ENCODE data around the gene ANKRD33B. TPM values are rescaled to one million over a fixed set of nuclear protein-coding genes. Genes with fewer than 3 reads are reported as not detected.

The ANKRD33B gene
- total and polyA plus RNA-seq, 9 donors: 1.1 to 1.9 (median 1.5) TPM

DNA sequence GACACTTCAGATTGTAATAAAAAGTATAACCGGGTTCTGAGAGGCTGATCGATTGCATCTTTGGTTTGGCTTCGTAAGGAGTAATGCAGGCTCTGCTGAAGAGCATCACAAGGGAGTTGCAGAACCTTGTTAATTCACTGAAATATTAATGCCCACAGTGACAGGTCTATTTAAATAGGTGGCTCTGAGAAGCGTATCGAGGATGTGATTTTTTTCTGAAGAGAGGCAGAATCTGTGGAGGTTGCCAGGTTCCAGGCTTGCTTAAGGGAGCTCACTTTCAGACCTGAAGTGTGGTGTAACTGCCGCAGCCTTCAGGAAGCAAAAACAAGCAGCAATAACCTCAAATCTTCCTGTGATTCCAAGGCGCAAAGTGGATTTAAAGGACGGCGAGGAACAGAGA is 80.3 kb downstream of the ANKRD33B start:
- DNase-seq: no peak
- Histone ChIP-seq H3K27ac (ENCODE audit: low read length) (no peak overlapping the region), H3K4me3 (ENCODE audit: low read length) (no peak overlapping the region), H3K36me3 (ENCODE audit: control insufficient read depth, insufficient read depth, low read length) (no peaks in the 10 kb centered on the region), H3K4me1 (ENCODE audit: control insufficient read depth, insufficient read depth, low read length) (no peaks in the 10 kb centered on the region), H3K27me3 (ENCODE audit: control insufficient read depth, insufficient read depth, low read length) (peaks cover 42% of the 10 kb centered on the region), H3K9me3 (replicated peaks; ENCODE audit: control insufficient read depth, low read depth, low read length) (no peaks in the 10 kb centered on the region)
- 55% methylated on average over 4 of the region's 9 CpGs for WGBS (ENCODE audit: insufficient coverage)

DNA sequence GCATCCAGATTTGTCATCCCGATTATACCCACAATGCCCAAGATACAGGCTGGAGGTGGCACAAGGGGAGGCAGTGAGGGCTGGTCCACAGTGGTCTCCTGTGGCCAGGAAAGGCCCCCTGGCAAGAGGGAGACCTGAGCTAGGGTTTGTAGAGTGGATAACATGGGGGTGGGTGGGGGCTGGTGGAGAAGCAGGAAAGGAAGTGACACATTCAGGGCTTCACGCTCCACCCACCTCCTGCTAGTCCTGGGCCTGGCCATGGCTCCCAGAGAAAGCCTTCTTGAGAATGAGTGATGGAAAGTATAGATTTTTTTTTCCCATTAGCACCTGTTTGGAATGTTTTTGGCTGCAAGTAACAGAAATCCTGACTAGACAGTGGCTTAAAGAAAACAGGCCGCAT is 81.3 kb downstream of the ANKRD33B start:
- 92% methylated on average over 2 of the region's 3 CpGs for WGBS (ENCODE audit: insufficient coverage)
- no peak overlapping the region for H3K27ac ChIP-seq (ENCODE audit: low read length)
- DNase-seq: no peak
- H3K36me3 ChIP-seq (ENCODE audit: control insufficient read depth, insufficient read depth, low read length): no peaks in the 10 kb centered on the region
- peaks cover 48% of the 10 kb centered on the region for H3K27me3 ChIP-seq (ENCODE audit: control insufficient read depth, insufficient read depth, low read length)
- no peak overlapping the region for H3K4me3 ChIP-seq (ENCODE audit: low read length)
- H3K9me3 ChIP-seq (replicated peaks; ENCODE audit: control insufficient read depth, low read depth, low read length): no peaks in the 10 kb centered on the region
- H3K4me1 ChIP-seq (ENCODE audit: control insufficient read depth, insufficient read depth, low read length): no peaks in the 10 kb centered on the region

DNA sequence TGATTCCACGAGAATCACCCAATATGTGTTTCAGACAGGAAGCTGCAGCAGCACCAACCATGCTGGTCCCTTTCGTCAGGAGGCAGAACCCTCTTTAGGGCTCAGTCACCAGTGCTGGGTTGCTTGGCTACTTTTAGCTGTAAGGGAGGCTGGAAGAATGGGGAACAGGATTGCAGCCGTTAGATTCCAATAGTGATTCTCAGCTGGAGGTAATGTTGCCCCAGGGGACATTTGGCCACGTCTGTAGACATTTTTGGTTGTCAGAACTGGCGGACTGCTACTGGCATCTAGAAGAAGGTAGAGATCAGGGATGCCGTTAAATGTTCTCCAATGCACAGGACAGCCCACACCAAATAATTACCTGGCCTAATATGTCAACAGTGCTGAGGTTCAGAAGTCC is 81.8 kb downstream of the ANKRD33B start:
- H3K4me1 ChIP-seq (ENCODE audit: control insufficient read depth, insufficient read depth, low read length): no peaks in the 10 kb centered on the region
- no peaks in the 10 kb centered on the region for H3K9me3 ChIP-seq (replicated peaks; ENCODE audit: control insufficient read depth, low read depth, low read length)
- 64% methylated on average over 5 of the region's 6 CpGs for WGBS (ENCODE audit: insufficient coverage)
- no peak for DNase-seq
- H3K36me3 ChIP-seq (ENCODE audit: control insufficient read depth, insufficient read depth, low read length): no peaks in the 10 kb centered on the region
- no peak overlapping the region for H3K27ac ChIP-seq (ENCODE audit: low read length)
- H3K4me3 ChIP-seq (ENCODE audit: low read length): no peak overlapping the region
- peaks cover 47% of the 10 kb centered on the region for H3K27me3 ChIP-seq (ENCODE audit: control insufficient read depth, insufficient read depth, low read length)

DNA sequence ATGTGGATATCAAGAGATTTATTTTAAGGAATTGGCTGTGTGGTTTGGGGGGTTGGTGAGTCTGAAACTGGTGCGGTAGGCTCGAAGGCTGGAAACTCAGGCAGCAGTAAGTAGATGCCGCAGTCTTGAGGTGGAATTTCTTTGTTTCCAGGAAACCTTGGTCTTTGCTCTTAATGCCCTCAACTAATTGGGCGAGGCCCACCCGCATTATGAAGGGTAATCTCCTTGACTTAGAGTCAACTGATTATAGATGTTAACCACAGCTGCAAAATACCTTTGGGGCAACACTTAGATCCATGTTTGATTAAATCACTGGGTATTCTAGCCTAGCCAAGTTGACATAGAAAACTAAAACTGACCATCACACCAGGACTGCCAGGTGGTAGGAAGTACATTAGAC is 83.8 kb downstream of the ANKRD33B start:
- Histone ChIP-seq H3K36me3 (ENCODE audit: control insufficient read depth, insufficient read depth, low read length) (no peaks in the 10 kb centered on the region), H3K9me3 (replicated peaks; ENCODE audit: control insufficient read depth, low read depth, low read length) (no peaks in the 10 kb centered on the region), H3K4me3 (ENCODE audit: low read length) (no peak overlapping the region), H3K27ac (ENCODE audit: low read length) (no peak overlapping the region), H3K27me3 (ENCODE audit: control insufficient read depth, insufficient read depth, low read length) (peaks cover 49% of the 10 kb centered on the region), H3K4me1 (ENCODE audit: control insufficient read depth, insufficient read depth, low read length) (peaks cover 4% of the 10 kb centered on the region)
- WGBS (ENCODE audit: insufficient coverage): 90% methylated on average over 2 of the region's 5 CpGs
- DNase-seq: no peak

DNA sequence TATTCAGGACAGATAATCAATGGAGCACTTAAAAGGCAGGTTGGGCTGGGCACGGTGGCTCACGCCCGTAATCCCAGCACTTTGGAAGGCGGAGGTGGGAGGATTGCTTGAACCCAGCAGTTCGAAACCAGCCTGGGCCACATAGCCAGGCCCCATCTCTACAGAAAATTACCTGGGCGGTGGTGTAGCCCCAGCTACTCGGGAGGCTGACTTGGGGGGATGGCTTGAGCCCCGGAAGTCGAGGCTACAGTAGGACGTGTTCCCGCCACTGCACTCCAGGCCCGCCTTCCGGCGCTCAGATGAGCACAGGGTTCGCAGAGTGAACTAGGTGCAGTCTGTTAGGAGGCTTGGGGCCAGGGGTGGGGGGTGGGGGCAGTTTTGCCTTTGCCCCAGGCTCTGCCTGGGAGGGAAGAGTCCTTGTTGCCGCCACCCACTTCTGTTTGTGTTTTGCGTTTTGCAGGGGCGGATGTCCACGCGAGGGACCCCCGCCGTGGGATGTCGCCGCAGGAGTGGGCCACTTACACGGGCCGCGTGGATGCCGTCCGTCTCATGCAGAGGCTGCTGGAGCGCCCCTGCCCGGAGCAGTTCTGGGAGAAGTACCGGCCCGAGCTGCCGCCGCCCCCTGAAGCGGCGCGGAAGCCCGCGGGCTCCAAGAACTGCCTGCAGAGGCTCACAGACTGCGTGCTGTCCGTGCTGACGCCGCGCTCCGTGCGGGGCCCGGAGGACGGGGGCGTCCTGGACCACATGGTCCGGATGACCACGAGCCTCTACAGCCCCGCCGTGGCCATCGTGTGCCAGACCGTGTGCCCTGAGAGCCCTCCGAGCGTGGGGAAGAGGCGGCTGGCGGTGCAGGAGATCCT is 85.2 kb downstream of the ANKRD33B start:
- Histone ChIP-seq H3K27me3 (ENCODE audit: control insufficient read depth, insufficient read depth, low read length) (peaks cover 49% of the 10 kb centered on the region), H3K4me1 (ENCODE audit: control insufficient read depth, insufficient read depth, low read length) (peaks cover 18% of the 10 kb centered on the region), H3K9me3 (replicated peaks; ENCODE audit: control insufficient read depth, low read depth, low read length) (no peaks in the 10 kb centered on the region), H3K27ac (ENCODE audit: low read length) (no peak overlapping the region), H3K4me3 (ENCODE audit: low read length) (no peak overlapping the region), H3K36me3 (ENCODE audit: control insufficient read depth, insufficient read depth, low read length) (no peaks in the 10 kb centered on the region)
- DNase-seq: no peak
- WGBS (ENCODE audit: insufficient coverage): 27% methylated on average over 55 of the region's 60 CpGs

DNA sequence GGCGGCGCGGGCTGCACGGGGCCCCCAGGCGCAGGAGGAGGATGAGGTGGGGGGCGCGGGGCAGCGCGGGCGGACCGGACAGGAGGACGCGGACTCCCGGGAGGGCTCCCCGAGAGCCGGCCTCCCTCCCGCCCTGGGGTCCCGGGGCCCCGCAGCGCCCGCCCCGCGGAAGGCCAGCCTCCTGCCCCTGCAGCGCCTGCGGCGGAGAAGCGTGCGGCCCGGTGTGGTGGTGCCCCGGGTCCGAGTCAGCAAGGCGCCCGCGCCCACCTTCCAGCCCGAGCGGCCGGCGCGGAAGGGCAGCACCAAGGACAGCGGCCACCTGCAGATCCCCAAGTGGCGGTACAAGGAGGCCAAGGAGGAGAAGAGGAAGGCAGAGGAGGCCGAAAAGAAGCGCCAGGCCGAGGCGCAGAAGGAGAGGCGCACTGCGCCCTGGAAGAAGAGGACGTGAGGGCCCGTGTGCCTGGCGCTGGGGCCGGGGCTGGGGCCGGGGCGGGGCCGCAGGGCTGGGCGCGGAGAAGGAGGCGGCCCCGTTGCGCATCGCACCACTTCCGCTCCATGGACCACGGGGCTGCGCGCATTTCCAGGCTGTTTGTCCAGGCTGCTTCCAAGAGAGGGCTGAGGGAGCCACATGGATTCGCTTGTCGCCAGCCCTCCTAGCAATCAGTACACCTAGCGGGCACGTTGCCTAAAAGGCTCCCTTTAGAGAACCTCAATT is 86.0 kb downstream of the ANKRD33B start:
- H3K36me3 ChIP-seq (ENCODE audit: control insufficient read depth, insufficient read depth, low read length): no peaks in the 10 kb centered on the region
- WGBS (ENCODE audit: insufficient coverage): 19% methylated on average over 68 of the region's 68 CpGs
- H3K27me3 ChIP-seq (ENCODE audit: control insufficient read depth, insufficient read depth, low read length): peaks cover 46% of the 10 kb centered on the region
- H3K27ac ChIP-seq (ENCODE audit: low read length): no peak overlapping the region
- peak; percentile 48 for DNase-seq
- H3K4me1 ChIP-seq (ENCODE audit: control insufficient read depth, insufficient read depth, low read length): peaks cover 22% of the 10 kb centered on the region
- H3K9me3 ChIP-seq (replicated peaks; ENCODE audit: control insufficient read depth, low read depth, low read length): no peaks in the 10 kb centered on the region
- H3K4me3 ChIP-seq (ENCODE audit: low read length): no peak overlapping the region

DNA sequence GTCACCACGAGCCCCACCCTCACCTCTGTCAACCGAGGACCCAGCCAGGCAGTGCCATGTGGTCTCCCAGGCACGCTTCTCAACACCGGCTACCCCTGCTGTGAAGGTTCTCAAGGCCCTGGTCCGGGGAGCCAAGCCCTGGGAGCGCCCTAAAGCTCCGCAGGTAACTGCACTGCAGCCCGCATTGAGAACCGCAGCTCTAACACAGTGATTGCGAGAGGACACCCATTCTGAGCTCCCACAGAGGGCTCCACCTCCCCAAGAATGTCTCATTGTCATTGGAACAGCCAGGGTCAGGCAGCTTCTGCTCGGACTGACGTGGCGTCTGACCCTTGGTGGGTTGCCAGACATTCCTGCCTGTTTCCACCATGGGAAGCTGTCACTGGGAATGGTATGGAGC is 88.3 kb downstream of the ANKRD33B start:
- Histone ChIP-seq H3K4me1 (ENCODE audit: control insufficient read depth, insufficient read depth, low read length) (peaks cover 33% of the 10 kb centered on the region), H3K36me3 (ENCODE audit: control insufficient read depth, insufficient read depth, low read length) (no peaks in the 10 kb centered on the region), H3K9me3 (replicated peaks; ENCODE audit: control insufficient read depth, low read depth, low read length) (no peaks in the 10 kb centered on the region), H3K27me3 (ENCODE audit: control insufficient read depth, insufficient read depth, low read length) (peaks cover 44% of the 10 kb centered on the region), H3K4me3 (ENCODE audit: low read length) (no peak overlapping the region), H3K27ac (ENCODE audit: low read length) (no peak overlapping the region)
- WGBS (ENCODE audit: insufficient coverage): 89% methylated on average over 13 of the region's 13 CpGs
- DNase-seq: no peak

DNA sequence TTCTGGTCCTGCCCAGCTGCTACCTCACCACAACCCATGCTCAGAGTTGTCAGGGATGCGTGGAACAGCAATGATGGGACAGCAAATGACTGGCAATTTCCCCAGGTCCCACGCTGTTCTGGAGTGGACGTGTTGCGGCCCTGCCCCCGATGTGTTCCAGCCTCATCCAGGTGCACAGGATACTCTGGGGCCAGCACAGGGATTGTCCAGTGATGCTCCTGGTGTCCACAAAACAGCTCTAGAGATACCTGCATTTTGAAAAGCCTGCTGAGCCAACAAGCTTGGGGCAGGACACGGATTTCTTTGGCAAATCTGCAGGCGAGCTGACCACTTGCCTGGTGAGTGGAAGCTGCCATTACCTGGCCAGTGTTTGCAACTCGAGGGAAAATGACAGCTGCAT is 88.7 kb downstream of the ANKRD33B start:
- DNase-seq: no peak
- no peaks in the 10 kb centered on the region for H3K36me3 ChIP-seq (ENCODE audit: control insufficient read depth, insufficient read depth, low read length)
- 69% methylated on average over 8 of the region's 8 CpGs for WGBS (ENCODE audit: insufficient coverage)
- H3K27me3 ChIP-seq (ENCODE audit: control insufficient read depth, insufficient read depth, low read length): peaks cover 41% of the 10 kb centered on the region
- H3K9me3 ChIP-seq (replicated peaks; ENCODE audit: control insufficient read depth, low read depth, low read length): no peaks in the 10 kb centered on the region
- H3K27ac ChIP-seq (ENCODE audit: low read length): no peak overlapping the region
- H3K4me3 ChIP-seq (ENCODE audit: low read length): no peak overlapping the region
- H3K4me1 ChIP-seq (ENCODE audit: control insufficient read depth, insufficient read depth, low read length): peaks cover 33% of the 10 kb centered on the region

DNA sequence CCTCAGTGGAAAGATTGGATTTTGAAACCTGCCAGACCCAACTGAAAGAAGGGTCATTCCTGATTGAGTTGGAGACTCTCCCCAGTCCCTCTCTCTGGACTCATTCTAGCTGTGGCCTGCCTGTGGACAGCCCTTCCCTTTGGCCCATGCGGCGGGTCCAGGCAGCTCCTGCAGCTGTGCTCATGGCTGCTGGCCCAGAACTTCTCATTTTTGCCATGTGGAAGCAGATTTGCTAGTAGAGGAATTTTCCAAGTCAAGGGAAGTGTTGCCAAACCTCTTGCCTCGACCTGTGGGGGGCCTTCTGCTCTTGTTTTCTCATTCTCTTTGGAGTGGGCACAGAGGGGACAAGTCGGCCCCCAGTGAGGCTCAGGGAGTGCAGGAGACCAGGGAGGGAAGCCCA is 89.2 kb downstream of the ANKRD33B start:
- Histone ChIP-seq H3K27me3 (ENCODE audit: control insufficient read depth, insufficient read depth, low read length) (peaks cover 37% of the 10 kb centered on the region), H3K4me3 (ENCODE audit: low read length) (no peak overlapping the region), H3K4me1 (ENCODE audit: control insufficient read depth, insufficient read depth, low read length) (peaks cover 33% of the 10 kb centered on the region), H3K27ac (ENCODE audit: low read length) (no peak overlapping the region), H3K9me3 (replicated peaks; ENCODE audit: control insufficient read depth, low read depth, low read length) (no peaks in the 10 kb centered on the region), H3K36me3 (ENCODE audit: control insufficient read depth, insufficient read depth, low read length) (no peaks in the 10 kb centered on the region)
- 13% methylated on average over 2 of the region's 4 CpGs for WGBS (ENCODE audit: insufficient coverage)
- DNase-seq: peak; percentile 90

DNA sequence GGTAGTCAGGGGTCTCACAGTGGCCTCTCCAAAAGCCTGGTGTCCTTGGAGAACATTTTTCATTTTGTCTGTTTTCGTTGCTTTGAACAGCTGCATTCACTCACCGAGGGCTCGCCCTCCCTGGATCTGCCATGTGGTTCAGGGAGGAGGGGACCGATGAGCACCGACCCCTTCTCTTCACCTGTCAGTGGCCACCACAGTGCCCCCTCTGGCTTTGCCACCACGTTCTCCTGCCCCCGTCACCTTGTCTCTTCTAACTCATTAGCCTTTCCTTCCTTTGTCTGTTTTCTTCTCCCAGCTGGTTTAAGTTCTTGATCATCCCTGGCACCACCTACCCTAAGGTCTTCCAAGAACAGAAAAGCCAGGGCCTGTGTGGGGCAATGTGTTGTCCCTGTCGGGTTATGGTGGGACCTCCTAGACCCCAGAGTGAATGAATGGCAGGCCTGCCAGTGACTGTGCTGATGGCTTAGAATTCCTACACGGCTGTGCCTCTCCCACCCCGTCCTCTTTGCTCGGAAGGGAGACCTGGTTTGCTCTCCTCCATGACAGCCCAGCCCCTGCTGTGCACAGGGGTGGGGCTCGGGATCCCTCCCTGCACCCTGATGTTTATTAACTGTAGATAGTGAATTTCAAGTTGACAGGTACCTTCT is 90.0 kb downstream of the ANKRD33B start:
- no peak for DNase-seq
- no peak overlapping the region for H3K27ac ChIP-seq (ENCODE audit: low read length)
- peaks cover 28% of the 10 kb centered on the region for H3K27me3 ChIP-seq (ENCODE audit: control insufficient read depth, insufficient read depth, low read length)
- H3K36me3 ChIP-seq (ENCODE audit: control insufficient read depth, insufficient read depth, low read length): no peaks in the 10 kb centered on the region
- 53% methylated on average over 7 of the region's 12 CpGs for WGBS (ENCODE audit: insufficient coverage)
- H3K9me3 ChIP-seq (replicated peaks; ENCODE audit: control insufficient read depth, low read depth, low read length): no peaks in the 10 kb centered on the region
- no peak overlapping the region for H3K4me3 ChIP-seq (ENCODE audit: low read length)
- H3K4me1 ChIP-seq (ENCODE audit: control insufficient read depth, insufficient read depth, low read length): peaks cover 33% of the 10 kb centered on the region

Data from muscle of leg (tissue), 11 donors.